Activated naive CD4-positive, alpha-beta T cell treated with anti-CD3 and anti-CD28 coated beads, Interleukin-2, amount 50 U/mL, for 72 hours (primary cell): ENCODE measurements around the gene CSK. TPM values are rescaled to one million over a fixed set of nuclear protein-coding genes. Genes with fewer than 3 reads are reported as not detected.

Experiments
- total RNA-seq, 2 donors: library from RNA; stranded (reverse); gene quantifications; one replicate each; pipeline ENCODE4 v1.2.3, GENCODE V29; 2022

Gene CSK
- total RNA-seq, 2 donors from 2014 or later, result 231 to 297 TPM

Other genes with a start within 250 kb of the CSK start
- gene ARID3B, start 240.9 kb upstream of the CSK start, total RNA-seq, result 10 to 100 TPM; 25.7 to 37.7 TPM
- 100 to 1,000 TPM; 160 to 176 TPM for gene CLK3, start 166.2 kb upstream of the CSK start, total RNA-seq
- gene EDC3, start 86.1 kb upstream of the CSK start, total RNA-seq, result 10 to 100 TPM; 48.6 to 56.4 TPM
- 10 to 100 TPM in 1 of 2 donors, 1 to 10 TPM in 1; 2.1 to 11.4 TPM for gene CYP1A1, start 56.6 kb upstream of the CSK start, total RNA-seq
- gene CYP1A2, start 33.2 kb upstream of the CSK start, total RNA-seq, result not detected
- 1 to 10 TPM in 1 of 2 donors, under 1 TPM in 1; 0.27 to 1.1 TPM for gene LMAN1L, start 30.8 kb downstream of the CSK start, total RNA-seq
- gene CPLX3, start 44.5 kb downstream of the CSK start, total RNA-seq, result under 1 TPM in 1 of 2 donors, not detected in 1; 0.25 TPM
- 10 to 100 TPM; 37.6 to 50.3 TPM for gene ULK3, start 61.1 kb downstream of the CSK start, total RNA-seq
- gene SCAMP2, start 91.3 kb downstream of the CSK start, total RNA-seq, result 10 to 100 TPM; 79.5 to 92.7 TPM
- gene MPI, start 108.0 kb downstream of the CSK start, total RNA-seq, result 10 to 100 TPM; 22.0 to 98.0 TPM
- 10 to 100 TPM; 61.7 to 66.2 TPM for gene FAM219B, start 124.8 kb downstream of the CSK start, total RNA-seq
- gene COX5A, start 156.0 kb downstream of the CSK start, total RNA-seq, result 100 to 1,000 TPM; 314 to 323 TPM
- gene RPP25, start 174.7 kb downstream of the CSK start, total RNA-seq, result 1 to 10 TPM; 3.4 to 6.6 TPM
- gene SCAMP5, start 213.5 kb downstream of the CSK start, total RNA-seq, result 10 to 100 TPM in 1 of 2 donors, 1 to 10 TPM in 1; 3.7 to 11.4 TPM
- gene PPCDC, start 241.5 kb downstream of the CSK start, total RNA-seq, result 10 to 100 TPM; 16.3 to 20.4 TPM